WTC11 (cell line): ENCODE data around the gene NFIA. TPM values are rescaled to one million over a fixed set of nuclear protein-coding genes. Genes with fewer than 3 reads are reported as not detected.

ENCODE experiments used
- ATAC-seq: fragments of 200-7000 bp; cut with Tn5 transposase; 2 replicates; pipeline ENCODE4 v1.10.0; 2021; ENCODE audit warnings: mild to moderate bottlenecking, moderate library complexity
- CTCF ChIA-PET: fragments of 300-600 bp; sonication (Branson Sonifier 250); formaldehyde crosslinking; loops from one replicate; lab custom pipeline; 2021; ENCODE audit warnings: antibody characterized with exemption; lab: Charles Lee
- POLR2A ChIA-PET: fragments of 350-600 bp; sonication (Branson Sonifier 250); formaldehyde crosslinking; loops from one replicate; lab custom pipeline; 2021; ENCODE audit warnings: antibody characterized with exemption; lab: Charles Lee
- DNase-seq: peaks from one replicate; pipeline ENCODE4 v3.0.0; 2021; ENCODE audit warnings: low spot score
- H3K27ac Mint-ChIP-seq: 2 replicates; pipeline ENCODE4 v1.8.0; 2021; ENCODE audit warnings: mixed read lengths
- H3K27me3 Mint-ChIP-seq: 2 replicates; pipeline ENCODE4 v1.8.0; 2021; ENCODE audit warnings: low read depth, mild to moderate bottlenecking, moderate library complexity, mixed read lengths
- H3K36me3 Mint-ChIP-seq: 2 replicates; pipeline ENCODE4 v1.8.0; 2021; ENCODE audit warnings: mixed read lengths
- H3K4me1 Mint-ChIP-seq: 2 replicates; pipeline ENCODE4 v1.8.0; 2022; ENCODE audit warnings: mixed read lengths
- H3K4me3 Mint-ChIP-seq: 2 replicates; pipeline ENCODE4 v1.8.0; 2021; ENCODE audit warnings: mild to moderate bottlenecking, moderate library complexity, mixed read lengths
- H3K9me3 Mint-ChIP-seq: 2 replicates; pipeline ENCODE4 v1.8.0; 2021; ENCODE audit warnings: mixed read lengths
- ETV6 ChIP-seq: sonication (generic); formaldehyde crosslinking; IDR thresholded peaks from 2 replicates; pipeline ENCODE4 v1.8.1; 2022; ENCODE audit warnings: mild to moderate bottlenecking, missing genetic modification reagents
- FOXJ3 ChIP-seq: sonication (generic); formaldehyde crosslinking; IDR thresholded peaks from 2 replicates; pipeline ENCODE4 v1.9.0; 2021; ENCODE audit warnings: missing genetic modification reagents, mild to moderate bottlenecking, borderline replicate concordance
- GABPB1 ChIP-seq: sonication (generic); formaldehyde crosslinking; IDR thresholded peaks from 2 replicates; pipeline ENCODE4 v1.8.1; 2023; ENCODE audit warnings: mild to moderate bottlenecking, missing genetic modification reagents
- JUN ChIP-seq: sonication (generic); formaldehyde crosslinking; IDR thresholded peaks from 2 replicates; pipeline ENCODE4 v1.8.0; 2023; ENCODE audit warnings: mild to moderate bottlenecking, missing genetic modification reagents
- KAT7 ChIP-seq: sonication (generic); formaldehyde crosslinking; IDR thresholded peaks from 2 replicates; pipeline ENCODE4 v1.8.1; 2023; ENCODE audit warnings: missing genetic modification reagents, mild to moderate bottlenecking, borderline replicate concordance
- NFE2L1 ChIP-seq: sonication (generic); formaldehyde crosslinking; IDR thresholded peaks from 2 replicates; pipeline ENCODE4 v1.8.1; 2023; ENCODE audit warnings: missing genetic modification reagents
- OVOL2 ChIP-seq: fragments of 250-450 bp; sonication (Bioruptor Pico); IDR thresholded peaks from 2 replicates; pipeline ENCODE4 v1.9.0; 2021; ENCODE audit warnings: mild to moderate bottlenecking, borderline replicate concordance
- PRRX2 ChIP-seq: fragments of 250-450 bp; sonication (Bioruptor Pico); IDR thresholded peaks from 2 replicates; pipeline ENCODE4 v1.8.0; 2021; ENCODE audit warnings: mild to moderate bottlenecking
- SMAD4 ChIP-seq: sonication (generic); formaldehyde crosslinking; IDR thresholded peaks from 2 replicates; pipeline ENCODE4 v1.8.0; 2022; ENCODE audit warnings: mild to moderate bottlenecking, missing genetic modification reagents
- TCF7 ChIP-seq: sonication (generic); formaldehyde crosslinking; IDR thresholded peaks from 2 replicates; pipeline ENCODE4 v1.8.0; 2022; ENCODE audit warnings: mild to moderate bottlenecking, low read depth, missing genetic modification reagents, moderate library complexity
- TEAD4 ChIP-seq: sonication (generic); formaldehyde crosslinking; IDR thresholded peaks from 2 replicates; pipeline ENCODE4 v1.8.0; 2022; ENCODE audit warnings: mild to moderate bottlenecking, missing genetic modification reagents
- ZNF317 ChIP-seq: sonication (generic); formaldehyde crosslinking; IDR thresholded peaks from 2 replicates; pipeline ENCODE4 v1.8.1; 2023; ENCODE audit warnings: low read depth, mild to moderate bottlenecking, moderate library complexity, missing genetic modification reagents, borderline replicate concordance
- ZNF396 ChIP-seq: fragments of 250-450 bp; sonication (Bioruptor Pico); IDR thresholded peaks from 2 replicates; pipeline ENCODE4 v1.8.0; 2021; ENCODE audit warnings: mild to moderate bottlenecking, moderate library complexity, borderline replicate concordance
- total RNA-seq: library from RNA; stranded (reverse); gene quantifications from 3 replicates; pipeline ENCODE4 v1.2.3, GENCODE V29; 2021
- TF ChIP-seq, protein P1 (sequence below): sonication (generic); formaldehyde crosslinking; conservative IDR thresholded peaks from 2 replicates; pipeline ENCODE4 v1.8.1; 2022; ENCODE audit warnings: mild to moderate bottlenecking, missing genetic modification reagents
- TF ChIP-seq, protein P2 (sequence below): sonication (generic); formaldehyde crosslinking; IDR thresholded peaks from 2 replicates; pipeline ENCODE4 v1.8.1; 2023; ENCODE audit warnings: mild to moderate bottlenecking, missing genetic modification reagents
- TF ChIP-seq, protein P3 (sequence below): sonication (generic); formaldehyde crosslinking; IDR thresholded peaks from 2 replicates; pipeline ENCODE4 v1.8.1; 2022; ENCODE audit warnings: missing genetic modification reagents, borderline replicate concordance
- TF ChIP-seq, protein P4 (sequence below): sonication (generic); formaldehyde crosslinking; IDR thresholded peaks from 2 replicates; pipeline ENCODE4 v1.8.0; 2022; ENCODE audit warnings: mild to moderate bottlenecking, missing genetic modification reagents
- TF ChIP-seq, protein P5 (sequence below): sonication (generic); formaldehyde crosslinking; IDR thresholded peaks from 2 replicates; pipeline ENCODE4 v1.8.1; 2022; ENCODE audit warnings: low read depth, mild to moderate bottlenecking, moderate library complexity, missing genetic modification reagents, borderline replicate concordance
- TF ChIP-seq, protein P6 (sequence below): fragments of 200-600 bp; IDR thresholded peaks from 2 replicates; pipeline ENCODE4 v1.8.0; 2022; ENCODE audit warnings: antibody characterized with exemption
- TF ChIP-seq, protein P7 (sequence below): sonication (generic); formaldehyde crosslinking; IDR thresholded peaks from 2 replicates; pipeline ENCODE4 v1.8.0; 2022; ENCODE audit warnings: mild to moderate bottlenecking, missing genetic modification reagents
- TF ChIP-seq, protein P8 (sequence below): sonication (generic); formaldehyde crosslinking; IDR thresholded peaks from 2 replicates; pipeline ENCODE4 v1.8.1; 2022; ENCODE audit warnings: low read depth, missing genetic modification reagents, borderline replicate concordance

NFIA gene
- total RNA-seq, 1 experiment from 2014 or later, result 16.7 TPM

DNA sequence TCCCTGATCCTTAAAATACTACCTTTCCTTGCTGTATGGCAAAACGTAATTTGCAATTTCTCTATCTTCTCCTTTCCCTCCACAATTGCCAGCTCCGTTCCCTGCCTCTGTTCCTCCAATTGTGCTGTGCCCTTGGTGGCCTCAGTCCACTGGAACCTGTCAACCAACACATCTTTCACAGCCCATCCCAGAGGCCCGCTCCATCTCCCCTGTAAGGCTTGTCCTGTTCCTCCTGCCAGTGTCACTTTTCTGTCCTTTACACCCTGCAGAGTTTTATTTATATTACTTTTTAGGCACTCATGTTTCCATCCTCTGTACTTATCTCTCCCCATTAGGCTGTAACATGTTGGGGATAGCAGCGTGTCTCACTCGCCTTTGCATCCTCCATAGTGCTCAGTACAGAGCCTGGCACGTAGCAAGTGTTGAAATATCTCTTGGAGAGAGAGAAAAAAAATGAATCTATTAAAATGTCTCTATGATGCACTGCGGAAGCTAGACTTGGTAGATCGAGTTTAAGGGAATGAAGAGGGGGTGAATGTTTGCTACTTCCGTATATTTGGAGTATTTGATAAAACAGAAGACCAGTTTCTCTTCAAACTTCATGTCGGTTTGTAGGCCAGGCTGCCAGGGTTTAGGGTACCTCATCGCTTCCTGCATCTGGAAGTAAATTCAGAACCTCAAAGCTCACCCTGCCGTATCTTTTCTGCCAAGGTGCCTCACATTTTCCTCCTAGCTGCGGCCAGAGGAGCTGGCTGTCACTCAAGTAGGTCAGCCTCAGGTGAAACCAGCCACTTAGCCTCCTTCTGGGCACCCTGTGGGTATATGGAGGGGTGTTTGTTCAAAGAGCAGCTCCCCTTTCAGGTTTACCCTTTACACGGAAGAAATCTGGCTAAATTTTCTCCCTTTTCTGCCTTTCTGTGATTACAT, 338.8 kb downstream of the NFIA start:
- POLR2A ChIA-PET, result no interaction called here
- no peak for DNase-seq
- peaks cover 36% of the 10 kb centered on the region for H3K4me1 Mint-ChIP-seq
- no peaks in the 10 kb centered on the region for H3K27me3 Mint-ChIP-seq
- ATAC-seq, result no peak
- H3K4me3 Mint-ChIP-seq, result no peak overlapping the region
- H3K36me3 Mint-ChIP-seq, result no peaks in the 10 kb centered on the region
- no peaks in the 10 kb centered on the region for H3K9me3 Mint-ChIP-seq
- TF ChIP-seq ETV6 (CRISPR knock-in tag) (no peak), TCF7 (no peak), KAT7 (no peak), ZNF396 (no peak), ZNF317 (CRISPR knock-in tag) (no peak)
- TF ChIP-seq, protein P1, sequence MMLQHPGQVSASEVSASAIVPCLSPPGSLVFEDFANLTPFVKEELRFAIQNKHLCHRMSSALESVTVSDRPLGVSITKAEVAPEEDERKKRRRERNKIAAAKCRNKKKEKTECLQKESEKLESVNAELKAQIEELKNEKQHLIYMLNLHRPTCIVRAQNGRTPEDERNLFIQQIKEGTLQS (CRISPR knock-in tag), result no peak
- TF ChIP-seq, protein P2, sequence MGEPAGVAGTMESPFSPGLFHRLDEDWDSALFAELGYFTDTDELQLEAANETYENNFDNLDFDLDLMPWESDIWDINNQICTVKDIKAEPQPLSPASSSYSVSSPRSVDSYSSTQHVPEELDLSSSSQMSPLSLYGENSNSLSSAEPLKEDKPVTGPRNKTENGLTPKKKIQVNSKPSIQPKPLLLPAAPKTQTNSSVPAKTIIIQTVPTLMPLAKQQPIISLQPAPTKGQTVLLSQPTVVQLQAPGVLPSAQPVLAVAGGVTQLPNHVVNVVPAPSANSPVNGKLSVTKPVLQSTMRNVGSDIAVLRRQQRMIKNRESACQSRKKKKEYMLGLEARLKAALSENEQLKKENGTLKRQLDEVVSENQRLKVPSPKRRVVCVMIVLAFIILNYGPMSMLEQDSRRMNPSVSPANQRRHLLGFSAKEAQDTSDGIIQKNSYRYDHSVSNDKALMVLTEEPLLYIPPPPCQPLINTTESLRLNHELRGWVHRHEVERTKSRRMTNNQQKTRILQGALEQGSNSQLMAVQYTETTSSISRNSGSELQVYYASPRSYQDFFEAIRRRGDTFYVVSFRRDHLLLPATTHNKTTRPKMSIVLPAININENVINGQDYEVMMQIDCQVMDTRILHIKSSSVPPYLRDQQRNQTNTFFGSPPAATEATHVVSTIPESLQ, result no peak
- CTCF ChIA-PET, result no interaction called here
- peak overlapping the region; percentile 22 for H3K27ac Mint-ChIP-seq

DNA sequence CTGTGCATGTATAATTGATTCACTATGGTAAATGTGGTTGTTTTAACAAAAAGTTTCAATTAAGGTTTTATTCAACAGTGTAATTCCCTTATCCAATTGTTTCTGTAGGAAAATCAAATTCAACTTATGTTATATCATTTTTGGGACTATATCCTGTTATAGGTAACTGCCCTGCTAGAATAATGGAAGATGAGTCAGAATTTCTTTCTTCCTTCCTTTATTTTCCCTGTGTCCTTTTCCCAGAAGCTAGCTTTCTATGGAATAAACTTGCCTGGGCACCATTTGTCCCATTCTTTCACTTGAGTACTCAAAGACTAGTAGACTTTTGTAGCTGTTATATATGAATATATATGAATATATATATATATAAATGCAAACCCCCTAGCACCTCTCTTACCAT, 341.3 kb downstream of the NFIA start:
- POLR2A ChIA-PET, result interaction anchor here (0.7 kb wide), 1 partner anchor 11 kb away, joined by 4 read pairs; no protein-coding TSS in a partner anchor
- no peak for DNase-seq
- CTCF ChIA-PET, result interaction anchor here (0.9 kb wide), 1 partner anchor 30 kb away, joined by 4 read pairs; no protein-coding TSS in a partner anchor
- no peak overlapping the region for H3K27ac Mint-ChIP-seq
- ATAC-seq, result no peak
- TF ChIP-seq GABPB1 (CRISPR knock-in tag) (no peak), TEAD4 (CRISPR knock-in tag) (no peak), PRRX2 (no peak), SMAD4 (CRISPR knock-in tag) (no peak), JUN (CRISPR knock-in tag) (no peak), FOXJ3 (CRISPR knock-in tag) (no peak), OVOL2 (CRISPR knock-in tag) (no peak), NFE2L1 (CRISPR knock-in tag) (no peak)
- TF ChIP-seq, protein P3, sequence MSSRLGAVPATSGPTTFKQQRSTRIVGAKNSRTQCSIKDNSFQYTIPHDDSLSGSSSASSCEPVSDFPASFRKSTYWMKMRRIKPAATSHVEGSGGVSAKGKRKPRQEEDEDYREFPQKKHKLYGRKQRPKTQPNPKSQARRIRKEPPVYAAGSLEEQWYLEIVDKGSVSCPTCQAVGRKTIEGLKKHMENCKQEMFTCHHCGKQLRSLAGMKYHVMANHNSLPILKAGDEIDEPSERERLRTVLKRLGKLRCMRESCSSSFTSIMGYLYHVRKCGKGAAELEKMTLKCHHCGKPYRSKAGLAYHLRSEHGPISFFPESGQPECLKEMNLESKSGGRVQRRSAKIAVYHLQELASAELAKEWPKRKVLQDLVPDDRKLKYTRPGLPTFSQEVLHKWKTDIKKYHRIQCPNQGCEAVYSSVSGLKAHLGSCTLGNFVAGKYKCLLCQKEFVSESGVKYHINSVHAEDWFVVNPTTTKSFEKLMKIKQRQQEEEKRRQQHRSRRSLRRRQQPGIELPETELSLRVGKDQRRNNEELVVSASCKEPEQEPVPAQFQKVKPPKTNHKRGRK (CRISPR knock-in tag), result no peak
- TF ChIP-seq, protein P4, sequence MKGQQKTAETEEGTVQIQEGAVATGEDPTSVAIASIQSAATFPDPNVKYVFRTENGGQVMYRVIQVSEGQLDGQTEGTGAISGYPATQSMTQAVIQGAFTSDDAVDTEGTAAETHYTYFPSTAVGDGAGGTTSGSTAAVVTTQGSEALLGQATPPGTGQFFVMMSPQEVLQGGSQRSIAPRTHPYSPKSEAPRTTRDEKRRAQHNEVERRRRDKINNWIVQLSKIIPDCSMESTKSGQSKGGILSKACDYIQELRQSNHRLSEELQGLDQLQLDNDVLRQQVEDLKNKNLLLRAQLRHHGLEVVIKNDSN (CRISPR knock-in tag), result no peak
- TF ChIP-seq, protein P5, sequence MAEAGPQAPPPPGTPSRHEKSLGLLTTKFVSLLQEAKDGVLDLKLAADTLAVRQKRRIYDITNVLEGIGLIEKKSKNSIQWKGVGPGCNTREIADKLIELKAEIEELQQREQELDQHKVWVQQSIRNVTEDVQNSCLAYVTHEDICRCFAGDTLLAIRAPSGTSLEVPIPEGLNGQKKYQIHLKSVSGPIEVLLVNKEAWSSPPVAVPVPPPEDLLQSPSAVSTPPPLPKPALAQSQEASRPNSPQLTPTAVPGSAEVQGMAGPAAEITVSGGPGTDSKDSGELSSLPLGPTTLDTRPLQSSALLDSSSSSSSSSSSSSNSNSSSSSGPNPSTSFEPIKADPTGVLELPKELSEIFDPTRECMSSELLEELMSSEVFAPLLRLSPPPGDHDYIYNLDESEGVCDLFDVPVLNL (CRISPR knock-in tag), result no peak
- TF ChIP-seq, protein P6, sequence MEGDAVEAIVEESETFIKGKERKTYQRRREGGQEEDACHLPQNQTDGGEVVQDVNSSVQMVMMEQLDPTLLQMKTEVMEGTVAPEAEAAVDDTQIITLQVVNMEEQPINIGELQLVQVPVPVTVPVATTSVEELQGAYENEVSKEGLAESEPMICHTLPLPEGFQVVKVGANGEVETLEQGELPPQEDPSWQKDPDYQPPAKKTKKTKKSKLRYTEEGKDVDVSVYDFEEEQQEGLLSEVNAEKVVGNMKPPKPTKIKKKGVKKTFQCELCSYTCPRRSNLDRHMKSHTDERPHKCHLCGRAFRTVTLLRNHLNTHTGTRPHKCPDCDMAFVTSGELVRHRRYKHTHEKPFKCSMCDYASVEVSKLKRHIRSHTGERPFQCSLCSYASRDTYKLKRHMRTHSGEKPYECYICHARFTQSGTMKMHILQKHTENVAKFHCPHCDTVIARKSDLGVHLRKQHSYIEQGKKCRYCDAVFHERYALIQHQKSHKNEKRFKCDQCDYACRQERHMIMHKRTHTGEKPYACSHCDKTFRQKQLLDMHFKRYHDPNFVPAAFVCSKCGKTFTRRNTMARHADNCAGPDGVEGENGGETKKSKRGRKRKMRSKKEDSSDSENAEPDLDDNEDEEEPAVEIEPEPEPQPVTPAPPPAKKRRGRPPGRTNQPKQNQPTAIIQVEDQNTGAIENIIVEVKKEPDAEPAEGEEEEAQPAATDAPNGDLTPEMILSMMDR, result no peak
- TF ChIP-seq, protein P7, sequence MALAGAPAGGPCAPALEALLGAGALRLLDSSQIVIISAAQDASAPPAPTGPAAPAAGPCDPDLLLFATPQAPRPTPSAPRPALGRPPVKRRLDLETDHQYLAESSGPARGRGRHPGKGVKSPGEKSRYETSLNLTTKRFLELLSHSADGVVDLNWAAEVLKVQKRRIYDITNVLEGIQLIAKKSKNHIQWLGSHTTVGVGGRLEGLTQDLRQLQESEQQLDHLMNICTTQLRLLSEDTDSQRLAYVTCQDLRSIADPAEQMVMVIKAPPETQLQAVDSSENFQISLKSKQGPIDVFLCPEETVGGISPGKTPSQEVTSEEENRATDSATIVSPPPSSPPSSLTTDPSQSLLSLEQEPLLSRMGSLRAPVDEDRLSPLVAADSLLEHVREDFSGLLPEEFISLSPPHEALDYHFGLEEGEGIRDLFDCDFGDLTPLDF (CRISPR knock-in tag), result no peak
- TF ChIP-seq, protein P8, sequence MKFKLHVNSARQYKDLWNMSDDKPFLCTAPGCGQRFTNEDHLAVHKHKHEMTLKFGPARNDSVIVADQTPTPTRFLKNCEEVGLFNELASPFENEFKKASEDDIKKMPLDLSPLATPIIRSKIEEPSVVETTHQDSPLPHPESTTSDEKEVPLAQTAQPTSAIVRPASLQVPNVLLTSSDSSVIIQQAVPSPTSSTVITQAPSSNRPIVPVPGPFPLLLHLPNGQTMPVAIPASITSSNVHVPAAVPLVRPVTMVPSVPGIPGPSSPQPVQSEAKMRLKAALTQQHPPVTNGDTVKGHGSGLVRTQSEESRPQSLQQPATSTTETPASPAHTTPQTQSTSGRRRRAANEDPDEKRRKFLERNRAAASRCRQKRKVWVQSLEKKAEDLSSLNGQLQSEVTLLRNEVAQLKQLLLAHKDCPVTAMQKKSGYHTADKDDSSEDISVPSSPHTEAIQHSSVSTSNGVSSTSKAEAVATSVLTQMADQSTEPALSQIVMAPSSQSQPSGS (CRISPR knock-in tag), result no peak
- peaks cover 42% of the 10 kb centered on the region for H3K4me1 Mint-ChIP-seq
- no peak overlapping the region for H3K4me3 Mint-ChIP-seq
- H3K27me3 Mint-ChIP-seq, result no peaks in the 10 kb centered on the region
- no peaks in the 10 kb centered on the region for H3K36me3 Mint-ChIP-seq
- no peaks in the 10 kb centered on the region for H3K9me3 Mint-ChIP-seq
